HEK293T (cell line): Measurements from ENCODE around the gene ZNF544.

Experiments used
- SP1 ChIP-seq: fragments of 450-650 bp; IDR thresholded peaks from 2 replicates; pipeline ENCODE4 v1.6.1; 2017
- SUZ12 ChIP-seq: fragments of 450-650 bp; IDR thresholded peaks from 2 replicates; pipeline ENCODE4 v1.6.1; 2016; ENCODE audit warnings: mild to moderate bottlenecking
- TARDBP ChIP-seq: fragments of 450-650 bp; IDR thresholded peaks from 2 replicates; pipeline ENCODE4 v1.6.1; 2016

- TF ChIP-seq SUZ12 = no peak
- no peak for TF ChIP-seq SP1
- no peak for TF ChIP-seq TARDBP
Observed at GRCh38 chr19:58218899-58219298, 9.8 kb upstream of the ZNF544 start.
